ENCODE data around the gene MYH3.

Gene MYH3

DNA sequence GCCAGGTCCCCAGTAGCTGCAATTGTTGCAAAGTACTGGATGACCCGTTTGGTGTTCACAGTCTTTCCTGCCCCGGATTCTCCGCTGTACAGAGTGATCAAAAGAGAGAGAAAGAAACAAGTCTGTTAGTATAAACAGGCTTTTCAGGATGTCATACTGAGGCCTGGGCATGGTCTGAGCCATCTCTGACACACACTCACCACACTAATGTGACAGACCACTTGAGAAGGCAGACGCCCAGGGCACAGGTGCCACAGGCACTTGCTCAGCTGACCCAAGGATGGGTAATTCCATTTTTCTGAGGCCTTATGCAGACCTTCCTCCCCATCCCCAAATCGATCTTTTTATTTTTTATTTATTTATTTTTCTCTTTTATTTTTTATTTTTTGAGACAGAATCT, 7.5 kb downstream of the MYH3 start:
- no peak overlapping the region for H3K4me3 ChIP-seq (replicated peaks; ENCODE audit: insufficient read depth, low read length)
- H3K27ac ChIP-seq (replicated peaks): no peak overlapping the region
- TF ChIP-seq SPI1 (IDR thresholded peaks at IDR 0.05; ENCODE audit: borderline replicate concordance, low read depth) (no peak), GABPA (IDR thresholded peaks at IDR 0.05; ENCODE audit: low read depth) (no peak), POLR2AphosphoS5 (IDR thresholded peaks at IDR 0.05; ENCODE audit: low read depth) (no peak)
- TF ChIP-seq, protein P1, sequence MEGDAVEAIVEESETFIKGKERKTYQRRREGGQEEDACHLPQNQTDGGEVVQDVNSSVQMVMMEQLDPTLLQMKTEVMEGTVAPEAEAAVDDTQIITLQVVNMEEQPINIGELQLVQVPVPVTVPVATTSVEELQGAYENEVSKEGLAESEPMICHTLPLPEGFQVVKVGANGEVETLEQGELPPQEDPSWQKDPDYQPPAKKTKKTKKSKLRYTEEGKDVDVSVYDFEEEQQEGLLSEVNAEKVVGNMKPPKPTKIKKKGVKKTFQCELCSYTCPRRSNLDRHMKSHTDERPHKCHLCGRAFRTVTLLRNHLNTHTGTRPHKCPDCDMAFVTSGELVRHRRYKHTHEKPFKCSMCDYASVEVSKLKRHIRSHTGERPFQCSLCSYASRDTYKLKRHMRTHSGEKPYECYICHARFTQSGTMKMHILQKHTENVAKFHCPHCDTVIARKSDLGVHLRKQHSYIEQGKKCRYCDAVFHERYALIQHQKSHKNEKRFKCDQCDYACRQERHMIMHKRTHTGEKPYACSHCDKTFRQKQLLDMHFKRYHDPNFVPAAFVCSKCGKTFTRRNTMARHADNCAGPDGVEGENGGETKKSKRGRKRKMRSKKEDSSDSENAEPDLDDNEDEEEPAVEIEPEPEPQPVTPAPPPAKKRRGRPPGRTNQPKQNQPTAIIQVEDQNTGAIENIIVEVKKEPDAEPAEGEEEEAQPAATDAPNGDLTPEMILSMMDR (IDR thresholded peaks at IDR 0.05; ENCODE audit: insufficient read depth, low read length): no peak
- TF ChIP-seq, protein P2, sequence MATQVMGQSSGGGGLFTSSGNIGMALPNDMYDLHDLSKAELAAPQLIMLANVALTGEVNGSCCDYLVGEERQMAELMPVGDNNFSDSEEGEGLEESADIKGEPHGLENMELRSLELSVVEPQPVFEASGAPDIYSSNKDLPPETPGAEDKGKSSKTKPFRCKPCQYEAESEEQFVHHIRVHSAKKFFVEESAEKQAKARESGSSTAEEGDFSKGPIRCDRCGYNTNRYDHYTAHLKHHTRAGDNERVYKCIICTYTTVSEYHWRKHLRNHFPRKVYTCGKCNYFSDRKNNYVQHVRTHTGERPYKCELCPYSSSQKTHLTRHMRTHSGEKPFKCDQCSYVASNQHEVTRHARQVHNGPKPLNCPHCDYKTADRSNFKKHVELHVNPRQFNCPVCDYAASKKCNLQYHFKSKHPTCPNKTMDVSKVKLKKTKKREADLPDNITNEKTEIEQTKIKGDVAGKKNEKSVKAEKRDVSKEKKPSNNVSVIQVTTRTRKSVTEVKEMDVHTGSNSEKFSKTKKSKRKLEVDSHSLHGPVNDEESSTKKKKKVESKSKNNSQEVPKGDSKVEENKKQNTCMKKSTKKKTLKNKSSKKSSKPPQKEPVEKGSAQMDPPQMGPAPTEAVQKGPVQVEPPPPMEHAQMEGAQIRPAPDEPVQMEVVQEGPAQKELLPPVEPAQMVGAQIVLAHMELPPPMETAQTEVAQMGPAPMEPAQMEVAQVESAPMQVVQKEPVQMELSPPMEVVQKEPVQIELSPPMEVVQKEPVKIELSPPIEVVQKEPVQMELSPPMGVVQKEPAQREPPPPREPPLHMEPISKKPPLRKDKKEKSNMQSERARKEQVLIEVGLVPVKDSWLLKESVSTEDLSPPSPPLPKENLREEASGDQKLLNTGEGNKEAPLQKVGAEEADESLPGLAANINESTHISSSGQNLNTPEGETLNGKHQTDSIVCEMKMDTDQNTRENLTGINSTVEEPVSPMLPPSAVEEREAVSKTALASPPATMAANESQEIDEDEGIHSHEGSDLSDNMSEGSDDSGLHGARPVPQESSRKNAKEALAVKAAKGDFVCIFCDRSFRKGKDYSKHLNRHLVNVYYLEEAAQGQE (IDR thresholded peaks at IDR 0.05; ENCODE audit: insufficient replicate concordance, low read depth): no peak
- H3K27me3 ChIP-seq (ENCODE audit: insufficient read depth, poor library complexity, severe bottlenecking): no peaks in the 10 kb centered on the region
- DNase-seq (ENCODE audit: low read depth in 1 of 2, low spot score in 1 of 2): no peak

DNA sequence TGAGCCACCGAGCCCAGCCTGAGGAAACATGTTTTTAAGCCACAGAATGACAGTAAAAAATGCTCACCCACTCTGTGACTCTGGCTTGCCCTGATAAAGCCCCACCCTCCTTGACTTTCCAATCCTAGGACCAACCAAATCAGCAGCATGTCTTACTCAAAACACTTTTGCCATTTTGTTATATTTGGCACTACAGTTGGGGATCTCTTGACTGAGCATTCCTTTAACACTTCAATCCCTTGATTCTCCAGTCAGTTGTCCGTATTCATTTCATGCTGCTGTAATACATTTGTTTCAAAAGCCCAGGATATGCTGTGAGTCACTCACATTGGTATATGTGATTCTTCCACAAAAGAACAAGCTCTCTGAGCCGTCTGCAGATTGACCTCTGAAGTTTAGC, 8.2 kb downstream of the MYH3 start:
- no peaks in the 10 kb centered on the region for H3K27me3 ChIP-seq (ENCODE audit: insufficient read depth, poor library complexity, severe bottlenecking)
- no peak overlapping the region for H3K27ac ChIP-seq (replicated peaks)
- no peak overlapping the region for H3K4me3 ChIP-seq (replicated peaks; ENCODE audit: insufficient read depth, low read length)
- TF ChIP-seq, protein P2 (IDR thresholded peaks at IDR 0.05; ENCODE audit: insufficient replicate concordance, low read depth): no peak
- TF ChIP-seq SPI1 (IDR thresholded peaks at IDR 0.05; ENCODE audit: borderline replicate concordance, low read depth): no peak
- TF ChIP-seq POLR2AphosphoS5 (IDR thresholded peaks at IDR 0.05; ENCODE audit: low read depth): no peak
- TF ChIP-seq, protein P1 (IDR thresholded peaks at IDR 0.05; ENCODE audit: insufficient read depth, low read length): no peak
- no peak for DNase-seq (ENCODE audit: low read depth in 1 of 2, low spot score in 1 of 2)

DNA sequence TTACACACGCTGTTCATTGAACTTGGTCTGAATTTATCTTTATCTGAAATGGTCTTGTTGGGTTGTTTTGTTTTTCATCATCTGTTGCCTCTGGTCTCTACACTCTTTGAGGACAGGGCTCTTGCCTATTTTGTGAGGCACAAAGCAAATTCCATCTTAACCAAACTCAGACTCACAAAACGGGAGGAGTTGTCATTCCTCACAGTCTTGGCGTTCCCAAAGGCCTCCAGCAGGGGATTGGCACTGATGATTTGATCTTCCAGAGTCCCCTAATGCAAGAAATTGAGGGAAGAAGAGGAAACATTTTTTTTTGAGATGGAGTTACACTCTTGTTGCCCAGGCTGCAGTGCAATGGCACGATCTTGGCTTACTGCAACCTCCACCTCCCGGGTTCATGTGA, 8.7 kb downstream of the MYH3 start:
- no peak overlapping the region for H3K4me3 ChIP-seq (replicated peaks; ENCODE audit: insufficient read depth, low read length)
- TF ChIP-seq GABPA (IDR thresholded peaks at IDR 0.05; ENCODE audit: low read depth) (no peak), SPI1 (IDR thresholded peaks at IDR 0.05; ENCODE audit: borderline replicate concordance, low read depth) (no peak), POLR2AphosphoS5 (IDR thresholded peaks at IDR 0.05; ENCODE audit: low read depth) (no peak)
- TF ChIP-seq, protein P1 (IDR thresholded peaks at IDR 0.05; ENCODE audit: insufficient read depth, low read length): no peak
- TF ChIP-seq, protein P2 (IDR thresholded peaks at IDR 0.05; ENCODE audit: insufficient replicate concordance, low read depth): no peak
- no peaks in the 10 kb centered on the region for H3K27me3 ChIP-seq (ENCODE audit: insufficient read depth, poor library complexity, severe bottlenecking)
- no peak overlapping the region for H3K27ac ChIP-seq (replicated peaks)
- no peak for DNase-seq (ENCODE audit: low read depth in 1 of 2, low spot score in 1 of 2)
